ENCODE data around the gene SHISAL1. TPM values are rescaled to one million over a fixed set of nuclear protein-coding genes. Genes with fewer than 3 reads are reported as not detected.

The SHISAL1 gene
- total RNA-seq, 1 donor from 2014 or later = 2.8 TPM

DNA sequence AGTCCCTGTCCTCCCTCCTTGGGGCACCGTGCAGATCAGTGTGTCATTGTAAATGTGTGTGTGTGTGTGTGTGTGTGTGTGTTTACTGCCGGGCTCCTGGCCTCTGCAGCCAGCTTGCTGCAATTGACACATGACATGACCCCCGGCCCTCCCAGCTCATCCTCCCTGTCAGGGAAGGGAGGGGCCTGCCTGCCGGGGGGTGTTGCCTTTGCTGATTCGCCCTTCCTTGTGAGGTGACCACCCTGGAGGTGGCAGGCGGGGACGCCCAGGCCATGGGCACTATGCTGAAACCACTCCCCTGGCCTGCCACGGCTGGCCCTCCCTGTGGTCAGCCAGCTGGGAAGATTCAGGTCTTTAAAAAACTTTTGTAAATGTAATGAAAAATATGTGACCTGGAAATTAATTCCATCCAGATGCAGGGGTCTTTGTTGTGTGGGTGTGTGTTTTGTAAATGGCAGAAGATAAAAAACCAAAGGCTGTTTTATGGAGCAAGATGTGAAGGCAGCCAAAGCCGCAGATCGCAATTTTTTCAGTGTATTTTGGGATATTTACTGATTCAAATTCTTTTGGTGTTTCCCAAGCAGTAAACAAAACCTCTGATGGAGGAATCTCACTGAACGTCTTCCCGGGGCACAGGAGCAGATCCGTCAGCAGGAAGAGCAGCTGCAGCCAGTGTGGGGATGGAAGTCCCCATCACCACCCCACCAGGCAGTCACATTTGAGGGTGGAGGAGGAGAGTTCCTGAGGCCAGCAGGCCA lies 23.2 kb downstream of the SHISAL1 start:
- Mint-ChIP-seq H3K27me3 (no peaks in the 10 kb centered on the region), H3K4me1 (ENCODE audit: unreplicated experiment) (peaks cover 16% of the 10 kb centered on the region)
- no peak for DNase-seq (ENCODE audit: extremely low spot score, unreplicated experiment)

DNA sequence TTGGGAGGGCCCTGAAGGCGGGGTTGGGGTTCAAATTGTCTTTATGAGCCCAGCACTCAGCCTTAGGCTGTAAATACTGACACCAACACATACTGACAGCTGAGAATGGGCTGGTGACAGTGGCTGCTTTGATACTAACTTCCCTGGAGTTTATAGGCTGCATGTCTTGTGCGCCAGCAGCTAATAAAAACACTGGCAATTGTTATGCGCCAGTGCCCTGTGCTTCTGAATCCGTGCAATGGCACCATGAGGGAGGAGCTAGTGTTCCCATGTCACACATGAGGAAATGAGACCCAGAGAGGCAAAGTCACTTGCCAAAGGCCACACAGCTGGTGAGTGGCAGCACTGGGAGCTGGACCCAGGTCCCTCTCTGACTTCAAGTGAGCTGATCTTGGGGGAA lies 23.8 kb downstream of the SHISAL1 start:
- Mint-ChIP-seq H3K27ac (no peak overlapping the region), H3K36me3 (peaks cover 1% of the 10 kb centered on the region), H3K4me1 (ENCODE audit: unreplicated experiment) (peaks cover 16% of the 10 kb centered on the region), H3K4me3 (no peak overlapping the region), H3K9me3 (peaks cover 1% of the 10 kb centered on the region), H3K27me3 (no peaks in the 10 kb centered on the region)
- TF ChIP-seq, protein P1, sequence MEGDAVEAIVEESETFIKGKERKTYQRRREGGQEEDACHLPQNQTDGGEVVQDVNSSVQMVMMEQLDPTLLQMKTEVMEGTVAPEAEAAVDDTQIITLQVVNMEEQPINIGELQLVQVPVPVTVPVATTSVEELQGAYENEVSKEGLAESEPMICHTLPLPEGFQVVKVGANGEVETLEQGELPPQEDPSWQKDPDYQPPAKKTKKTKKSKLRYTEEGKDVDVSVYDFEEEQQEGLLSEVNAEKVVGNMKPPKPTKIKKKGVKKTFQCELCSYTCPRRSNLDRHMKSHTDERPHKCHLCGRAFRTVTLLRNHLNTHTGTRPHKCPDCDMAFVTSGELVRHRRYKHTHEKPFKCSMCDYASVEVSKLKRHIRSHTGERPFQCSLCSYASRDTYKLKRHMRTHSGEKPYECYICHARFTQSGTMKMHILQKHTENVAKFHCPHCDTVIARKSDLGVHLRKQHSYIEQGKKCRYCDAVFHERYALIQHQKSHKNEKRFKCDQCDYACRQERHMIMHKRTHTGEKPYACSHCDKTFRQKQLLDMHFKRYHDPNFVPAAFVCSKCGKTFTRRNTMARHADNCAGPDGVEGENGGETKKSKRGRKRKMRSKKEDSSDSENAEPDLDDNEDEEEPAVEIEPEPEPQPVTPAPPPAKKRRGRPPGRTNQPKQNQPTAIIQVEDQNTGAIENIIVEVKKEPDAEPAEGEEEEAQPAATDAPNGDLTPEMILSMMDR (conservative IDR thresholded peaks at IDR 0.05) = no peak
- no peak for DNase-seq (ENCODE audit: extremely low spot score, unreplicated experiment)

More for the DNA sequence above, 23.2 kb downstream of the SHISAL1 start:
- Mint-ChIP-seq H3K4me3 (no peak overlapping the region), H3K36me3 (peaks cover 5% of the 10 kb centered on the region), H3K9me3 (peaks cover 8% of the 10 kb centered on the region), H3K27ac (no peak overlapping the region)
- TF ChIP-seq, protein P1 (conservative IDR thresholded peaks at IDR 0.05) = no peak

DNA sequence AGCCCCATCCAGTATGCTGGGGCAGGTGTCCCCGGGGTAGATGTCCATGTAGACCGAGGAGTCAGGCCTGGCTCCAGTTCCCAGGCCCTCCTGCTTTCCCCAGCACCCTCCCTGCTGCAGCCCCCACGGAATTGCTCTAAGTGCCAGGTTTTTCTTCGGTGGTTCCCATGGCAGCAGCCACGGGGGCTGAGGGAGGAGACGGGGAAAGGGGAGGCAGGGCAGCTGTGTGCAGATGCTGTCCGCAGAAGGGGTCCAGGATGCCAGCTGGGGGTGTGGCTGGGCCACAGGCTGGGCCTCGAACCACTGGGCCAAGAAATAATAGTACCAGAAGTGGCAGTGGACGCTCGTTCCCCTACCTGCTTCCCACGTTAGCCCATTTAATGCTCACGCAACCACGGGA lies 25.0 kb downstream of the SHISAL1 start:
- Mint-ChIP-seq H3K27ac (no peak overlapping the region), H3K4me3 (no peak overlapping the region), H3K9me3 (no peaks in the 10 kb centered on the region), H3K4me1 (ENCODE audit: unreplicated experiment) (peaks cover 13% of the 10 kb centered on the region), H3K36me3 (no peaks in the 10 kb centered on the region), H3K27me3 (peaks cover 7% of the 10 kb centered on the region)
- TF ChIP-seq, protein P1 (conservative IDR thresholded peaks at IDR 0.05) = no peak
- no peak for DNase-seq (ENCODE audit: extremely low spot score, unreplicated experiment)

DNA sequence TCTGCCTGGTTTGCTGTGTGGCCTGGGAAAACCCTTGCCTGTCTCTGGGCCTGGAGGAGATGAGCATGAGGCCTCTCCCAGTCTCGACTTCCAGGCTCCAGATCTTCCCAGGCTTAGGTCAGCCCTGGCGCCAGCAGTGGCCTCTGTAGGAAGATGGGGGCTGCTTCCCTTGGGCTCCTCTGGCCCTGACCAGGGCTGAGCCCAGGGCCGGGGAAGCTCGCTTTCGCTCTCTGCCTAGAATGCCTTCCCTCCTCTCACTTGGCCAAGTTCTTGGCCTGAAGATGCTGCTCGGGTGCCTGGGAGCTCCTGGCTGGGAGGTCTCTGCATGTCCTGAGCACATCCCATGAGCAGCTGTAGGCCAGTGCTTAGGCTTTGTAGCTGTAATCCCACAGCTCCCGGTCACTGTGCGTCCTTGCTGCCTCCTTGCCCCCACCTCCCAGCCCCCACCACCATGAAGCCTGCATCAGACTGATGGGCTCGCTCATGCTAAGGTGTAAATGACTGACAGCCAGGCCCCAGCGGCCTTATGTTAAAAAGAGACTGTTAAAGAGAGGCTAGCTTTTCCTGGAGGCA lies 25.5 kb downstream of the SHISAL1 start:
- DNase-seq (ENCODE audit: extremely low spot score, unreplicated experiment) = no peak
- Mint-ChIP-seq H3K27me3 (peaks cover 10% of the 10 kb centered on the region), H3K9me3 (no peaks in the 10 kb centered on the region), H3K4me1 (ENCODE audit: unreplicated experiment) (peaks cover 12% of the 10 kb centered on the region), H3K27ac (no peak overlapping the region), H3K36me3 (no peaks in the 10 kb centered on the region), H3K4me3 (no peak overlapping the region)
- TF ChIP-seq, protein P1 (conservative IDR thresholded peaks at IDR 0.05) = no peak

DNA sequence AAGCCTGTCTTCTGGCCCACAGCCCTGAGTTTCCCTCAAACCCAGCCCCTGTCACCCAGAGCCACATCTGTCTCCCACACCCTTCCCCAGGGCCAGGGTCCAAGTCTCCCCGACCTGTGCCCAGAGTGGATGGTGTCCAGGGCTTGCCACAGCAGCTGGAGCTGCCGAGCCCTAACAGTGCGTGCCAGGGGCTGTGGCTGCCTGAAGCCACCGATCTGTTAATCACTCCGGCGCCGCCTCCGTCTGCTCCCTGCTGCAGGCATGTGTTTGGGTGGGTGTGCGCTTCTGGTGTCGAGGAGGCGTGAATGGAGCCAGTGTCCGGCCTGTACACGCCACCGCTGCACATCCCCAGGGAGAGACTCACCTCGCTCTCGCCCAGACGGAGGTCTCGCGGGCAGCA lies 26.1 kb downstream of the SHISAL1 start:
- H3K27ac Mint-ChIP-seq = no peak overlapping the region
- H3K27me3 Mint-ChIP-seq = peaks cover 10% of the 10 kb centered on the region
- peaks cover 12% of the 10 kb centered on the region for H3K4me1 Mint-ChIP-seq (ENCODE audit: unreplicated experiment)
- DNase-seq (ENCODE audit: extremely low spot score, unreplicated experiment) = no peak
- H3K36me3 Mint-ChIP-seq = no peaks in the 10 kb centered on the region
- H3K9me3 Mint-ChIP-seq = no peaks in the 10 kb centered on the region
- TF ChIP-seq, protein P1 (conservative IDR thresholded peaks at IDR 0.05) = no peak
- H3K4me3 Mint-ChIP-seq = no peak overlapping the region
